K562 (cell line): ENCODE data around the gene CDC42EP1. TPM values are rescaled to one million over a fixed set of nuclear protein-coding genes. Genes with fewer than 3 reads are reported as not detected.

Experiments used
- DDX20 ChIP-seq: fragments of 450-650 bp; IDR thresholded peaks from 2 replicates; pipeline ENCODE4 v1.6.1; 2016; ENCODE audit warnings: missing genetic modification characterization, low read depth, mild to moderate bottlenecking, missing compliant biosample characterization, moderate library complexity
- FOS ChIP-seq: IDR thresholded peaks from 3 replicates; pipeline ENCODE4 v1.6.1; 2011; ENCODE audit not compliant: insufficient read length; ENCODE audit errors: extremely low read depth
- GABPB2 ChIP-seq: fragments of 250-450 bp; sonication (Bioruptor Pico); conservative IDR thresholded peaks from 2 replicates; pipeline ENCODE4 v1.5.1; 2021; ENCODE audit warnings: mild to moderate bottlenecking
- L3MBTL2 ChIP-seq: fragments of 450-650 bp; IDR thresholded peaks from 2 replicates; pipeline ENCODE4 v1.6.1; 2016; ENCODE audit warnings: mild to moderate bottlenecking, moderate library complexity
- MCM2 ChIP-seq: fragments of 450-650 bp; IDR thresholded peaks from 2 replicates; pipeline ENCODE4 v1.6.1; 2017; ENCODE audit warnings: low read depth, mild to moderate bottlenecking
- MED1 ChIP-seq: sonication (generic); formaldehyde crosslinking; IDR thresholded peaks from 2 replicates; pipeline ENCODE4 v1.8.1; 2023; ENCODE audit warnings: missing genetic modification reagents, borderline replicate concordance
- MTA2 ChIP-seq: fragments of 450-650 bp; IDR thresholded peaks from 2 replicates; pipeline ENCODE4 v1.6.1; 2016; ENCODE audit warnings: low read depth
- NR1H2 ChIP-seq: sonication (generic); formaldehyde crosslinking; IDR thresholded peaks from 2 replicates; pipeline ENCODE4 v1.4.0; 2020; ENCODE audit warnings: mild to moderate bottlenecking, missing genetic modification reagents
- NR4A1 ChIP-seq, 2 experiments: fragments of 250-450 bp in 1 of 2; fragments of 450-650 bp in 1 of 2; sonication (Bioruptor Pico) in 1 of 2; IDR thresholded peaks; 2 replicates each; pipeline versions ENCODE4 v1.4.0 to v1.6.1; 2016 to 2020; ENCODE audit warnings: mild to moderate bottlenecking in 2 of 2, missing compliant biosample characterization in 1 of 2, missing genetic modification characterization in 1 of 2, moderate library complexity in 1 of 2
- PHF20 ChIP-seq: fragments of 450-650 bp; IDR thresholded peaks from 2 replicates; pipeline ENCODE4 v1.6.1; 2018; ENCODE audit not compliant: partially characterized antibody
- POLR2G ChIP-seq: fragments of 200-400 bp; formaldehyde crosslinking; IDR thresholded peaks from 2 replicates; pipeline ENCODE4 v1.6.1; 2017; ENCODE audit warnings: low read depth, mild to moderate bottlenecking, antibody characterized with exemption, low read length, moderate library complexity
- RBM34 ChIP-seq: fragments of 200-400 bp; formaldehyde crosslinking; IDR thresholded peaks from 2 replicates; pipeline ENCODE4 v1.6.1; 2018; ENCODE audit warnings: low read length, borderline replicate concordance; ENCODE audit not compliant: insufficient read depth
- SUPT5H ChIP-seq: fragments of 450-650 bp; IDR thresholded peaks from 2 replicates; pipeline ENCODE4 v1.6.1; 2016
- TBP ChIP-seq: optimal IDR thresholded peaks from 2 replicates; pipeline ENCODE3; 2011; ENCODE audit warnings: low read depth, low read length, improper control_type of control experiment
- ZNF165 ChIP-seq: fragments of 250-450 bp; sonication (Bioruptor Pico); IDR thresholded peaks from 2 replicates; pipeline ENCODE4 v1.4.0; 2020; ENCODE audit warnings: borderline replicate concordance
- ZNF175 ChIP-seq: fragments of 200-800 bp; sonication (Bioruptor generic); IDR thresholded peaks from 2 replicates; pipeline ENCODE4 v1.6.1; 2016; ENCODE audit warnings: low read depth, mild to moderate bottlenecking, missing genetic modification characterization, missing compliant biosample characterization
- ZNF224 ChIP-seq: sonication (generic); formaldehyde crosslinking; IDR thresholded peaks from 2 replicates; pipeline ENCODE4 v1.8.0; 2022; ENCODE audit warnings: mild to moderate bottlenecking, missing genetic modification reagents
- polyA plus RNA-seq, 8 experiments: library from polyadenylated mRNA; depleted of rRNA in 4 of 8; stranded (reverse) in 5 of 8; unstranded in 3 of 8; fragments of >200 nt; fragmentation: Nextera tagmentation in 2 of 8; fragmentation: Illumina TruSeq in 1 of 8; extraction: Ambion mirVana in 2 of 8; extraction: Trizol in 1 of 8; gene quantifications; 2 replicates each; pipeline versions ENCODE4 v1.2.1 to v1.2.3, GENCODE V29; 2011 to 2014; ENCODE audit warnings: inconsistent platforms in 1 of 8, missing spikeins in 1 of 8
- total RNA-seq, 7 experiments: library from RNA; depleted of rRNA in 6 of 7; stranded (reverse); fragments of >200 nt in 6 of 7; fragmentation: Illumina TruSeq in 2 of 7; extraction: Trizol in 2 of 7; gene quantifications; 2 replicates each; pipeline versions ENCODE4 v1.2.1 to v1.2.3, GENCODE V29; 2011 to 2021; ENCODE audit warnings: low replicate concordance in 1 of 7
- TF ChIP-seq, protein P1 (sequence below): fragments of 250-450 bp; sonication (Bioruptor Pico); IDR thresholded peaks from 2 replicates; pipeline ENCODE4 v1.5.0; 2021; ENCODE audit warnings: mild to moderate bottlenecking, borderline replicate concordance
- TF ChIP-seq, protein P2 (sequence below): fragments of 450-650 bp; IDR thresholded peaks from 2 replicates; pipeline ENCODE4 v1.6.1; 2016; ENCODE audit warnings: mild to moderate bottlenecking
- TF ChIP-seq, protein P3 (sequence below), 2 experiments: fragments of 450-650 bp; IDR thresholded peaks; 2 replicates each; pipeline ENCODE4 v1.6.1; 2018; ENCODE audit warnings: mild to moderate bottlenecking in 2 of 2, low read depth in 1 of 2; ENCODE audit not compliant: partially characterized antibody in 2 of 2

Gene CDC42EP1
- total and polyA plus RNA-seq, 9 of the 15 experiments (the other 6 are each of a cell fraction or from before 2014, with no cell fraction given) = 0.67 to 70.2 (median 7.3) TPM

DNA sequence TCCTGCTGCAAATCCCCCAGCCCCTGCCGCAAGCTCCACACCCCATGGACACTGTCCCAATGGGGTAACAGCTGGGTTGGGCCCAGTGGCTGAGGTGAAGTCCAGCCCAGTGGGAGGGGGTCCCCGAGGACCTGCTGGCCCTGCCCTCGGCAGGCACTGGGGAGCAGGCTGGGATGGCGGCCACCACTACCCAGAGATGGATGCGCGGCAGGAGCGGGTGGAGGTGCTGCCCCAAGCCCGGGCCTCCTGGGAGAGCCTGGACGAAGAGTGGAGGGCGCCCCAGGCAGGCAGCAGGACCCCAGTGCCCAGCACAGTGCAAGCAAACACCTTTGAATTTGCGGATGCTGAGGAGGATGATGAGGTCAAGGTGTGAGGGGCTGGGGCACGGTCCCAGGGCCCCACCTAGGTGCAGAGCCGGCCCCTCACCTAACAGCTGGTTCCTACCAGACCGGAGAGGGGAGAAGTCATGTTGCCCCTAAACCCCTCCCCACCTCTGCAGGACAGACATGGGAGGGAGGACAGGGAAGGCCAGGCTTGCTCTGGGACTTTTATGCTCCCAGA is 8.2 kb downstream of the CDC42EP1 start (continued):
- TF ChIP-seq, protein P1, sequence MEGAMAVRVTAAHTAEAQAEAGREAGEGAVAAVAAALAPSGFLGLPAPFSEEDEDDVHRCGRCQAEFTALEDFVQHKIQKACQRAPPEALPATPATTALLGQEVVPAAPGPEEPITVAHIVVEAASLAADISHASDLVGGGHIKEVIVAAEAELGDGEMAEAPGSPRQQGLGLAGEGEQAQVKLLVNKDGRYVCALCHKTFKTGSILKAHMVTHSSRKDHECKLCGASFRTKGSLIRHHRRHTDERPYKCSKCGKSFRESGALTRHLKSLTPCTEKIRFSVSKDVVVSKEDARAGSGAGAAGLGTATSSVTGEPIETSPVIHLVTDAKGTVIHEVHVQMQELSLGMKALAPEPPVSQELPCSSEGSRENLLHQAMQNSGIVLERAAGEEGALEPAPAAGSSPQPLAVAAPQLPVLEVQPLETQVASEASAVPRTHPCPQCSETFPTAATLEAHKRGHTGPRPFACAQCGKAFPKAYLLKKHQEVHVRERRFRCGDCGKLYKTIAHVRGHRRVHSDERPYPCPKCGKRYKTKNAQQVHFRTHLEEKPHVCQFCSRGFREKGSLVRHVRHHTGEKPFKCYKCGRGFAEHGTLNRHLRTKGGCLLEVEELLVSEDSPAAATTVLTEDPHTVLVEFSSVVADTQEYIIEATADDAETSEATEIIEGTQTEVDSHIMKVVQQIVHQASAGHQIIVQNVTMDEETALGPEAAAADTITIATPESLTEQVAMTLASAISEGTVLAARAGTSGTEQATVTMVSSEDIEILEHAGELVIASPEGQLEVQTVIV (CRISPR knock-in tag) = no peak
- TF ChIP-seq TBP (no peak), NR4A1 (CRISPR knock-in tag; IDR thresholded peaks at IDR 0.05) (no peak), NR4A1 (tag; IDR thresholded peaks at IDR 0.05) (no peak), PHF20 (no peak), GABPB2 (CRISPR knock-in tag) (no peak), RBM34 (no peak), FOS (no peak), MTA2 (no peak), POLR2G (peak; percentile 81), ZNF224 (CRISPR knock-in tag) (no peak), L3MBTL2 (no peak), DDX20 (tag) (no peak), ZNF175 (CRISPR knock-in tag) (no peak), SUPT5H (0 out of 2 replicates have a peak, but pooled peaks have one; percentile 13), NR1H2 (CRISPR knock-in tag) (no peak), ZNF165 (CRISPR knock-in tag) (no peak), MED1 (CRISPR knock-in tag) (no peak), MCM2 (no peak)
- TF ChIP-seq, protein P2, sequence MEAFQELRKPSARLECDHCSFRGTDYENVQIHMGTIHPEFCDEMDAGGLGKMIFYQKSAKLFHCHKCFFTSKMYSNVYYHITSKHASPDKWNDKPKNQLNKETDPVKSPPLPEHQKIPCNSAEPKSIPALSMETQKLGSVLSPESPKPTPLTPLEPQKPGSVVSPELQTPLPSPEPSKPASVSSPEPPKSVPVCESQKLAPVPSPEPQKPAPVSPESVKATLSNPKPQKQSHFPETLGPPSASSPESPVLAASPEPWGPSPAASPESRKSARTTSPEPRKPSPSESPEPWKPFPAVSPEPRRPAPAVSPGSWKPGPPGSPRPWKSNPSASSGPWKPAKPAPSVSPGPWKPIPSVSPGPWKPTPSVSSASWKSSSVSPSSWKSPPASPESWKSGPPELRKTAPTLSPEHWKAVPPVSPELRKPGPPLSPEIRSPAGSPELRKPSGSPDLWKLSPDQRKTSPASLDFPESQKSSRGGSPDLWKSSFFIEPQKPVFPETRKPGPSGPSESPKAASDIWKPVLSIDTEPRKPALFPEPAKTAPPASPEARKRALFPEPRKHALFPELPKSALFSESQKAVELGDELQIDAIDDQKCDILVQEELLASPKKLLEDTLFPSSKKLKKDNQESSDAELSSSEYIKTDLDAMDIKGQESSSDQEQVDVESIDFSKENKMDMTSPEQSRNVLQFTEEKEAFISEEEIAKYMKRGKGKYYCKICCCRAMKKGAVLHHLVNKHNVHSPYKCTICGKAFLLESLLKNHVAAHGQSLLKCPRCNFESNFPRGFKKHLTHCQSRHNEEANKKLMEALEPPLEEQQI = no peak
- TF ChIP-seq, protein P3, sequence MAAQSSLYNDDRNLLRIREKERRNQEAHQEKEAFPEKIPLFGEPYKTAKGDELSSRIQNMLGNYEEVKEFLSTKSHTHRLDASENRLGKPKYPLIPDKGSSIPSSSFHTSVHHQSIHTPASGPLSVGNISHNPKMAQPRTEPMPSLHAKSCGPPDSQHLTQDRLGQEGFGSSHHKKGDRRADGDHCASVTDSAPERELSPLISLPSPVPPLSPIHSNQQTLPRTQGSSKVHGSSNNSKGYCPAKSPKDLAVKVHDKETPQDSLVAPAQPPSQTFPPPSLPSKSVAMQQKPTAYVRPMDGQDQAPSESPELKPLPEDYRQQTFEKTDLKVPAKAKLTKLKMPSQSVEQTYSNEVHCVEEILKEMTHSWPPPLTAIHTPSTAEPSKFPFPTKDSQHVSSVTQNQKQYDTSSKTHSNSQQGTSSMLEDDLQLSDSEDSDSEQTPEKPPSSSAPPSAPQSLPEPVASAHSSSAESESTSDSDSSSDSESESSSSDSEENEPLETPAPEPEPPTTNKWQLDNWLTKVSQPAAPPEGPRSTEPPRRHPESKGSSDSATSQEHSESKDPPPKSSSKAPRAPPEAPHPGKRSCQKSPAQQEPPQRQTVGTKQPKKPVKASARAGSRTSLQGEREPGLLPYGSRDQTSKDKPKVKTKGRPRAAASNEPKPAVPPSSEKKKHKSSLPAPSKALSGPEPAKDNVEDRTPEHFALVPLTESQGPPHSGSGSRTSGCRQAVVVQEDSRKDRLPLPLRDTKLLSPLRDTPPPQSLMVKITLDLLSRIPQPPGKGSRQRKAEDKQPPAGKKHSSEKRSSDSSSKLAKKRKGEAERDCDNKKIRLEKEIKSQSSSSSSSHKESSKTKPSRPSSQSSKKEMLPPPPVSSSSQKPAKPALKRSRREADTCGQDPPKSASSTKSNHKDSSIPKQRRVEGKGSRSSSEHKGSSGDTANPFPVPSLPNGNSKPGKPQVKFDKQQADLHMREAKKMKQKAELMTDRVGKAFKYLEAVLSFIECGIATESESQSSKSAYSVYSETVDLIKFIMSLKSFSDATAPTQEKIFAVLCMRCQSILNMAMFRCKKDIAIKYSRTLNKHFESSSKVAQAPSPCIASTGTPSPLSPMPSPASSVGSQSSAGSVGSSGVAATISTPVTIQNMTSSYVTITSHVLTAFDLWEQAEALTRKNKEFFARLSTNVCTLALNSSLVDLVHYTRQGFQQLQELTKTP (IDR thresholded peaks at IDR 0.05; ENCODE audit: low read depth in 1 of 2, partially characterized antibody in 2 of 2) = no peak
